OCI-LY7 (cell line): Measurements from ENCODE around the gene ASIC3. TPM values are rescaled to one million over a fixed set of nuclear protein-coding genes. Genes with fewer than 3 reads are reported as not detected.

Experiments
- BruUV-seq: library from RNA; stranded (reverse); fragments of 400-500 nt; replicated peaks from 2 replicates; lab custom pipeline; 2021; lab: Mats Ljungman, UMichigan
- CTCF ChIA-PET: fragments of 300-600 bp; sonication (Branson Sonifier 250); formaldehyde crosslinking; loops from one replicate; lab custom pipeline; 2022; ENCODE audit warnings: antibody characterized with exemption; ENCODE audit not compliant: unreplicated experiment; lab: Charles Lee
- POLR2A ChIA-PET: fragments of 300-600 bp; sonication (Branson Sonifier 250); formaldehyde crosslinking; loops from one replicate; lab custom pipeline; 2022; ENCODE audit warnings: antibody characterized with exemption; lab: Charles Lee
- DNase-seq: peaks from one replicate; pipeline ENCODE4 v3.0.0-alpha.2; 2015; ENCODE audit warnings: low spot score
- H2AFZ ChIP-seq: fragments of 200-600 bp; sonication (generic), shearing (Covaris generic); 2 replicates; pipeline ENCODE4 v1.6.1; 2014; ENCODE audit warnings: mild to moderate bottlenecking, antibody characterized with exemption, low read length, moderate library complexity
- H3K27ac ChIP-seq: fragments of 200-600 bp; sonication (generic); 2 replicates; pipeline ENCODE4 v1.5.1; 2014; ENCODE audit warnings: mixed run types, low read depth, mild to moderate bottlenecking, moderate library complexity, low read length, inconsistent platforms; ENCODE audit not compliant: poor library complexity, severe bottlenecking
- H3K36me3 ChIP-seq: fragments of 200-600 bp; sonication (generic); 2 replicates; pipeline ENCODE4 v1.6.1; 2014; ENCODE audit warnings: mild to moderate bottlenecking, antibody characterized with exemption, low read length, moderate library complexity, mixed read lengths; ENCODE audit not compliant: insufficient read depth
- H3K4me1 ChIP-seq: fragments of 200-600 bp; sonication (generic); 2 replicates; pipeline ENCODE4 v1.5.1; 2014; ENCODE audit warnings: mild to moderate bottlenecking, low read length; ENCODE audit not compliant: insufficient read depth, poor library complexity, severe bottlenecking
- H3K4me2 ChIP-seq: fragments of 200-600 bp; sonication (generic); 2 replicates; pipeline ENCODE4 v1.6.1; 2014; ENCODE audit warnings: mild to moderate bottlenecking, low read length
- H3K4me3 ChIP-seq: fragments of 200-600 bp; sonication (generic); 2 replicates; pipeline ENCODE4 v1.5.1; 2014; ENCODE audit warnings: mild to moderate bottlenecking, low read depth, low read length; ENCODE audit not compliant: poor library complexity, severe bottlenecking
- H3K79me2 ChIP-seq: fragments of 200-600 bp; sonication (generic); 2 replicates; pipeline ENCODE4 v1.6.1; 2016; ENCODE audit warnings: low read depth, mild to moderate bottlenecking, low read length, moderate library complexity, mixed read lengths; ENCODE audit not compliant: insufficient read depth
- H3K9me2 ChIP-seq: fragments of 200-600 bp; sonication (generic); 2 replicates; pipeline ENCODE4 v1.6.1; 2016; ENCODE audit warnings: mild to moderate bottlenecking, low read length, mixed read lengths; ENCODE audit not compliant: insufficient read depth
- H3K9me3 ChIP-seq: fragments of 200-600 bp; sonication (generic); 2 replicates; pipeline ENCODE4 v1.6.1; 2014; ENCODE audit warnings: mild to moderate bottlenecking, mixed run types, low read length, mixed read lengths
- H4K20me1 ChIP-seq: fragments of 200-600 bp; sonication (generic); 2 replicates; pipeline ENCODE4 v1.6.1; 2014; ENCODE audit warnings: mild to moderate bottlenecking, antibody characterized with exemption, low read length, moderate library complexity, mixed read lengths; ENCODE audit not compliant: insufficient read depth
- CTCF ChIP-seq: fragments of 200-600 bp; sonication (generic); conservative IDR thresholded peaks from 2 replicates; pipeline ENCODE4 v1.5.1; 2014; ENCODE audit warnings: mild to moderate bottlenecking, antibody characterized with exemption, low read length, moderate library complexity, mixed read lengths
- EZH2phosphoT487 ChIP-seq: fragments of 200-600 bp; sonication (generic); IDR thresholded peaks from 2 replicates; pipeline ENCODE4 v1.6.1; 2018; ENCODE audit warnings: low read depth, borderline replicate concordance, mild to moderate bottlenecking, mixed run types, antibody characterized with exemption, low read length, moderate library complexity, mixed read lengths
- intact Hi-C: fragments of 100-400 bp; cut with micrococcal nuclease; formaldehyde crosslinking; loops from one replicate; pipeline ENCODE4 v1.10.0; 2022; ENCODE audit not compliant: unreplicated experiment
- total RNA-seq, 2 experiments: library from RNA; depleted of rRNA in 1 of 2; stranded (reverse); fragments of >200 nt in 1 of 2; shearing (Covaris generic) in 1 of 2; gene quantifications; 2 replicates each; pipeline ENCODE4 v1.2.3, GENCODE V29; 2014 to 2022

ASIC3 gene
- total RNA-seq, 2 experiments from 2014 or later, result 3.3 to 14.8 TPM

DNA sequence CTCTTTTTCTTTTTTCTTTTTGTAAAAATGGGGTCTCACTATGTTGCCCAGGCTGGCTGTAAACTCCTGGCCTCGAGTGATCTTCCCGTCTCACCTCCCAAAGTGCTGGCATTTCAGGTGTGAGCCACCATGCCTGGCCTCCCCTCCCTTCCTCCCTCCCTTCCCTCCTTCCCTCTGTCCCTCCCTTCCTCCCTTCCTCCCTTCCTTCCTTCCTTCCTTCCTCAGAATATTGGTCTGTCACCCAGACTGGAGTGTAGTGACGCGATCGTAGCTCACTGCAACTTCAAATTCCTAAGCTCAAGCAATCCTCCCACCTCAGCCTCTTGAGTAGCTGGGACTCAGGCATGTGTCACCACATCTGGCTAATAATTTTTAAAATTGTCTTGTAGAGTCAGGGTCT is 46.3 kb downstream of the ASIC3 start:
- no peaks in the 10 kb centered on the region; the same call in 1 of the 2 replicates for H4K20me1 ChIP-seq
- H3K4me2 ChIP-seq, result no peak overlapping the region
- no peaks in the 10 kb centered on the region for H3K36me3 ChIP-seq
- no peaks in the 10 kb centered on the region for H3K9me3 ChIP-seq
- no peak overlapping the region for H3K4me3 ChIP-seq
- ChIA-PET POLR2A (interaction anchor here (0.6 to 0.8 kb wide), 5 partner anchors 8 to 124 kb away, joined by 3 to 5 read pairs (median 3); partner anchors contain the start of gene FASTK), CTCF (interaction anchor here (0.7 kb wide), 1 partner anchor 16 kb away, joined by 13 read pairs; no protein-coding TSS in a partner anchor)
- TF ChIP-seq CTCF (no peak), EZH2phosphoT487 (no peak)
- no peak for DNase-seq
- no peaks in the 10 kb centered on the region for H3K9me2 ChIP-seq
- H2AFZ ChIP-seq, result no peak overlapping the region
- H3K79me2 ChIP-seq, result no peaks in the 10 kb centered on the region
- intact Hi-C loops, result loop anchor here (10.0 kb wide), 1 partner anchor 60 kb away; no protein-coding TSS in a partner anchor
- no TSS peak for BruUV-seq
- H3K4me1 ChIP-seq, result peaks cover 3% of the 10 kb centered on the region
- no peak overlapping the region for H3K27ac ChIP-seq

DNA sequence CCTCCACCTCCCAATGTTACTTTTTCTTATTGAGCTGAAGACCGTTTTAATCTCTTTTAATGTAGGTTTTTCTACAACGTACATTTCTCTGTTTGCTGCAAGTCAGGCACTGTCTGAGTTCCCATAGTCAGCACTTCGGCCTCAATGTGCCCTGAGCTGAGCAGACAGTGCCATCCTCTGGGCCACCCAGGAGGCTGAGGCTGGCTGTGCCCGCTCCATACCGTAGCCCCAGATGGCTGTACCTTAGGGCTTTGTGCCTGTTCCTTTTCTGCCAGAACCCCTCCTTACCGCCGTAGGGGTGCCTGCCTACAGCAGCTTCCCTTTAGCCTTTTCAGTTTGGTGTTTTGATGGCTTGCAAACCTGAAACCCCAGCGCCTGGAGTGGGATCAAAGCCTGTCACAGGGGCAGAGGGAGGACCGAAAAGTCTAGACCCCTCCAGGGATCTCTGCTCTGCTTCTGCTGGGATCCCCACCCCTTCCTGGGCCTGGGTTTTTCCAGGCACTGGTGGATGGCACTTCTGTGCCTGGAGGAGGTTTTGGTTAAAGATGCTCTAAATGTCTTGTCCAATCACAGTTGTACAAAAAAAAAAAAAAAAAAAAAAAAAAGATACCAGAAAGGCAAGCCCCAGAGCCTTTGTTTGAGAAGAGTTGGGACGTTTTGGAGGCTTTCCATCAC is 46.9 kb downstream of the ASIC3 start:
- no peaks in the 10 kb centered on the region for H4K20me1 ChIP-seq
- H3K4me2 ChIP-seq, result no peak overlapping the region
- ChIA-PET CTCF (interaction anchor here (0.7 kb wide), 1 partner anchor 16 kb away, joined by 13 read pairs; no protein-coding TSS in a partner anchor), POLR2A (interaction anchor here (0.6 to 0.8 kb wide), 6 partner anchors 8 to 173 kb away, joined by 3 to 5 read pairs (median 4); partner anchors contain the start of gene FASTK)
- no TSS peak for BruUV-seq
- H3K4me1 ChIP-seq, result peaks cover 3% of the 10 kb centered on the region
- intact Hi-C loops, result loop anchor here (10.0 kb wide), 1 partner anchor 60 kb away; no protein-coding TSS in a partner anchor
- H3K36me3 ChIP-seq, result no peaks in the 10 kb centered on the region
- TF ChIP-seq EZH2phosphoT487, result no peak
- TF ChIP-seq CTCF, result no peak
- H3K9me3 ChIP-seq, result no peaks in the 10 kb centered on the region
- DNase-seq, result no peak
- no peaks in the 10 kb centered on the region for H3K9me2 ChIP-seq
- H3K79me2 ChIP-seq, result no peaks in the 10 kb centered on the region
- H2AFZ ChIP-seq, result no peak overlapping the region
- H3K4me3 ChIP-seq, result no peak overlapping the region
- H3K27ac ChIP-seq, result no peak overlapping the region
